Activated T-cell treated with anti-CD3 and anti-CD28 coated beads, Interleukin-2, amount 50 U/mL, for 4 hours (primary cell): ENCODE data around the gene KCNIP2. TPM values are rescaled to one million over a fixed set of nuclear protein-coding genes. Genes with fewer than 3 reads are reported as not detected.
A peak's percentile ranks its signal among the peaks of the same experiment; 100 is the strongest.

Source experiments
- ATAC-seq, 2 donors: fragments of 200-7000 bp; cut with Tn5 transposase; one replicate each; pipeline ENCODE4 v1.10.0; 2021
- DNase-seq: peaks from one replicate; pipeline ENCODE4 v3.0.0-alpha.2; 2020
- H3K27me3 Mint-ChIP-seq: one replicate; pipeline ENCODE4 v1.8.0; 2021; ENCODE audit warnings: low read depth, mixed read lengths
- H3K36me3 Mint-ChIP-seq: one replicate; pipeline ENCODE4 v1.8.0; 2022; ENCODE audit warnings: mixed read lengths; ENCODE audit not compliant: insufficient read depth
- H3K4me1 Mint-ChIP-seq: one replicate; pipeline ENCODE4 v1.8.0; 2021; ENCODE audit warnings: low read depth, mixed read lengths
- H3K4me3 Mint-ChIP-seq: one replicate; pipeline ENCODE4 v1.8.0; 2021; ENCODE audit warnings: mild to moderate bottlenecking, moderate library complexity, mixed read lengths
- H3K9me3 Mint-ChIP-seq: one replicate; pipeline ENCODE4 v1.8.0; 2021; ENCODE audit warnings: mixed read lengths
- total RNA-seq, 3 donors: library from RNA; stranded (reverse); gene quantifications; one replicate each; pipeline ENCODE4 v1.2.1, GENCODE V29; 2021

The KCNIP2 gene
- total RNA-seq, 3 donors from 2014 or later = 0.23 to 0.63 (median 0.37) TPM

DNA sequence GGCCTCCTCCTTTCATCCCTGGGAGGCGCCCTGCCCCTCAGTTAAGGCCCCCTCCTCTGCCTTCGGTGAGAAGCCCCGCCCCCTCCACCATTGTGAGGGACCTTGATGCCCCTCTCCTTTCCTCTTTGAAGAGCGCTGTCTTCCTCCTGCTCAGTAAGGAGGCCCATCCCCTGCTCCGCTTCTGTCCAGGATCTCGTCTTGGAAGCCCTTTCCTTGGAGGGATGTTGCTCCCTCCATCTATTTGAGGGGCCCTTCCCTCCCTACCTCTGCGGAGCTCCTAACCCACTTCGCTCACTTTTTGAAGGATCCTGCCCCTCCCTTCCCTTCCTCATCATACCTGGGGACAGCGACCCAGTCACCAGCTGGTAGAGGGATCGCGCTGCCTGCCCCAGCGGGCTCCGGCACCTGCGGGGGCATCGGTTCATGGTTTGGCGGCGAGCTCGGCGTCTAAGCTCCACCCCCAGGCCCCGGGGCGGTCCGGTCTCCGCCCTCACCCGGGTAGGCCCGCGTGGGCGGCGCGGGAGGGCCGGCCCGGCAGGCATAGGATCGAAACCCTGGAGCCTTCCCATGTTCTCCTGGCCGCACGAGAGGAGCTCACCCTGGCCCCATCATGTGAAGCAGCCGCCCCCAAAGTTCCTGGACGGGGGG, 4.1 kb downstream of the KCNIP2 start:
- ATAC-seq (peak; percentile 29 to 36), DNase-seq (peak; percentile 61)
- peaks cover 57% of the 10 kb centered on the region for H3K4me1 Mint-ChIP-seq
- H3K4me3 Mint-ChIP-seq = peak overlapping the region; percentile 75
- H3K9me3 Mint-ChIP-seq = no peaks in the 10 kb centered on the region
- no peaks in the 10 kb centered on the region for H3K27me3 Mint-ChIP-seq
- no peaks in the 10 kb centered on the region for H3K36me3 Mint-ChIP-seq

DNA sequence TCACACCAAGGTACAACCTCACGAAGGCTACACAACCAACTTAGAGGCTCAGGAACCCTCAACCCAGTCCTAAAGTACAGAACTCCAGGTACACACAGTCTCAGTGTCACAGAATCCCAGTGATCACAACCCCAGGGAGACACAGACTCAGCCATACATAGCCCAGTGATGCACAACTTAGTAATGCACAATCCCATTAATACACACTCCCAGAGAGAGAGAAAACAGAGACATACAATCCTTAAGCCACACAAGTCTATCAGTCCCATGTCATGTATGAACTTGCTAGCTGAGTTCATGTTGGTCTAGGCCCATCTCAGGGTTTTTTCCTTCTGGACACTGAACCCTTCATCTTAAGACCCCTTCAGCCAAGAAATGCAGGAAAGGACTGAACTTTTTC, 4.6 kb downstream of the KCNIP2 start:
- DNase-seq = no peak
- ATAC-seq = no peak
- Mint-ChIP-seq H3K4me3 (peak overlapping the region; percentile 75), H3K27me3 (no peaks in the 10 kb centered on the region), H3K9me3 (no peaks in the 10 kb centered on the region), H3K4me1 (peaks cover 57% of the 10 kb centered on the region), H3K36me3 (no peaks in the 10 kb centered on the region)

DNA sequence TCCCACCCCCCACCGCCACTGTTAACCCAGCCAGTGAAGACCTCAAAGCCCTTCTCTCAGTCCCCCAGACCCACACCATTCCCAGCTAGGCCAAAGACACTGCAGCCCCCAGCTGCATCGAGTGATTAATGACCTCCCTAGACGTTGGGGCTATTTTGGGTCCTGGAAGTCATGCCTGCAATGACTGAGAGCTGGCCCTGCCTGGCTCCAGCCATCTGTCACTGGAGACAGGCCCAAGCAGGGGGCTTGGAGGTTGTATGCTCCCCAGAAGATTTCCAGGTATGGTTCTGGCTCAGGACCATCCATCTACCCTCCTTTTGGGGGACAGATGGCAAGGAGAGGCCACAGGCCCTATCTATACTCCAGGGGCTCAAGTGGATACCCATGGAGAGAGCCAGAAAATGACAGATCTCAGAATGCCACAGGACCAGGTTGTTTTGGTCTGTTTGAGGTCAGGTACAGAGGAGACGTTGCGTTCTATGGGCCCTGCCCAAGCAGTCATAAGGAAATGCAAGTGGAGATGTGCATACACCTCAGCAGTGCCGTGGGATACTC, 5.1 kb downstream of the KCNIP2 start:
- ATAC-seq (no peak), DNase-seq (no peak)
- Mint-ChIP-seq H3K4me3 (peak overlapping the region; percentile 75), H3K4me1 (peaks cover 61% of the 10 kb centered on the region), H3K9me3 (no peaks in the 10 kb centered on the region), H3K27me3 (no peaks in the 10 kb centered on the region), H3K36me3 (no peaks in the 10 kb centered on the region)

DNA sequence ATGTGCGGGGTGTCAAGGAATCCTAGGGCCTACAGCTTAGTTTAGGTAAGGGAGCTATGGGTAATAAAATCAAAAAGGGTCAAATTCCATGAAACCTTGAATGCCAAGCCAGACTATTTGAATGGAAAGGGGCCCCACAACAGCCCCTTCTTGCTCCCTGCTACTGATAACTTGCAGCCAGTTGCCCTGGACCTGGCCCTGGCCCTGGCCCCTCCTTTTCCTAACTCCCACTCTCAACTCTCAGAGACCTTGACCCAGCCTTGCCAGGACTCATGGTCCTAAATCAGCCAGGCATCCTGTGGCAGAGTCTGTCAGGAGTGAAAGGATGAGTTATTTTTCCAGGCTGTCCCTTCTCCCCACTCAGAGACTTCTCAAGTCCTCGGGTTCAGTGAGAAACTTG, 5.9 kb downstream of the KCNIP2 start:
- no peaks in the 10 kb centered on the region for H3K36me3 Mint-ChIP-seq
- no peak for ATAC-seq
- H3K4me3 Mint-ChIP-seq = no peak overlapping the region
- H3K9me3 Mint-ChIP-seq = no peaks in the 10 kb centered on the region
- peaks cover 62% of the 10 kb centered on the region for H3K4me1 Mint-ChIP-seq
- no peaks in the 10 kb centered on the region for H3K27me3 Mint-ChIP-seq
- no peak for DNase-seq

DNA sequence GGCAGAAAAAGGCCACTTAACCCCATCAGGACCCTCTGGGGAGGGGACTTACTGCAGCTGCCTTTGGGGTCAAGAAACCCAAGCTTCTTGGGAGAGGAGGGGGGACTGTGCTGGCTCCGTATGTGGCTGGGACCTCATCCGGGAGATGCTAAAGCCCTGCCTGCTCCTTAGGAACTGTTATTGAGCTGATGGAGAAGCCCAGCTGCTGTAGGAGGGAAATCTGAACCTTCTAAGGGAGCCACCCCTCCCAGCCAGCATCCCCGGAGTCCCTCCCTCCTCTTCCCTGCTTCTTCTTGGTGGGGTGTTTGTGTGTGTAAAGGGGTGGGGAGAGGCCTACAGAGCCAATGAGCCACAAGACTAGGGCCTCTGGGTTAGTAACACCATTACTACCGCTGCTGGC, 8.2 kb downstream of the KCNIP2 start:
- no peaks in the 10 kb centered on the region for H3K9me3 Mint-ChIP-seq
- H3K27me3 Mint-ChIP-seq = no peaks in the 10 kb centered on the region
- no peaks in the 10 kb centered on the region for H3K36me3 Mint-ChIP-seq
- H3K4me3 Mint-ChIP-seq = no peak overlapping the region
- DNase-seq (no peak), ATAC-seq (no peak)
- peaks cover 61% of the 10 kb centered on the region for H3K4me1 Mint-ChIP-seq

DNA sequence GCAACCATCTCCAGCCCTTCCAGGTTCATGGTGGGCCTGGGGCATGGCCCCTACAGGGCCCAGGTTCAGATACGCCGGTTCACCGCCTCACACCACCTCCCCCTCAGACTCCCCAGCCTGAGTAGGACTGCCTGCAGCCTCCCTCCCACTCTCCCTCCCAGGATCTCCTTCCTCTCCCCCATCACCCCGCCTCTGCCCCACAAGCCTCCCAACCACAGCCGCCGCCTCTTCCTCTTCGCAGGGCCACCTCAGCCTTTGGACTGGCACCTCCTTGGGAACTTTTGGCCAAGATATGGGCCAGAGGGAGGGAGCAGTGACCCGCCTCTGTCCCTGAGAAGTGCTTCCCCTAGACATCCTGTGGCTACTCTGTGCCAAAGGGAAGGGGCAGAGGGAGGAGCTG, 9.3 kb downstream of the KCNIP2 start:
- no peaks in the 10 kb centered on the region for H3K9me3 Mint-ChIP-seq
- H3K4me3 Mint-ChIP-seq = no peak overlapping the region
- DNase-seq = no peak

DNA sequence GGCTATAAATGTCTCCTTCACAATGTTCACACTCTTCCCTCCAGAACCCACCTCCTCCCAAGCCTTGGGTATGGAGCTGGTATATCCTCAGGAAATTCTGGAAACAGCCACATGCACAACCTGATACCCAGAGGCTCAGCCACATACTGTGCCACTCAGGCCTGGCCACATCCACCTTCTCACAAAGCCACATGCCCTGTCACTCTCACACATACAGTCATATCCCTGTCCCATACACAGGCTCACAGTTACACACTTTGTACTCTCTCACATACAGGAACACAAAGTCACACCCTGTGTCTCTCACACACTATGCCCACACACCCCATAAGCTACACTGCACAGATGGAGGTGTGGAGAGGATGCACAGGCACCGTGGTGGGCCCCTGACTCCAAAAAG, 10.1 kb downstream of the KCNIP2 start:
- H3K27me3 Mint-ChIP-seq = no peaks in the 10 kb centered on the region
- no peak overlapping the region for H3K4me3 Mint-ChIP-seq
- no peaks in the 10 kb centered on the region for H3K36me3 Mint-ChIP-seq
- H3K4me1 Mint-ChIP-seq = peaks cover 56% of the 10 kb centered on the region
- DNase-seq = no peak
- no peaks in the 10 kb centered on the region for H3K9me3 Mint-ChIP-seq
- ATAC-seq = no peak

More for the DNA sequence above, 9.3 kb downstream of the KCNIP2 start:
- Mint-ChIP-seq H3K27me3 (no peaks in the 10 kb centered on the region), H3K4me1 (peaks cover 63% of the 10 kb centered on the region), H3K36me3 (no peaks in the 10 kb centered on the region)
- ATAC-seq = no peak

DNA sequence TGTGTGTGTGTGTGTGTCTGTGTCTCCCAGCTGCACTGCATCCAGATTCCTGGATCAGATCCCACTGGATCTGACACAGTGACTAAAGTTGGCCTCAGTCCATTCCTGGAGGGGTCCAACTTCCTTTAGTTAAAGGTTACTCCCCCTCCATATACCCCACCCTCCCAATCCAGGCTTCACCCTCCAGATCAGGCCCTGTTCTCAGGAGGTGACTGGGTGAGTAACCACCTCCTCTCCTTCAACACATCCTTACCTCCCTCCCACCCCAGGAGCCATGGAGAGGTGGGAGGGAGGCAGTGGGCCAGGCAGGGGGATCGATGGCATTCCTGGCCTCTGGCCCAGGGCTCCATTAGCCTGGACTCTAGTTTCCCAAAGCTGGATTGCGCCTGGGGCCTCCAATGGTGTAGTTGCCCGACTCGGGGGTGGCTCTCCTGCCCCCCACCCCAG, 11.3 kb downstream of the KCNIP2 start:
- ATAC-seq = no peak
- no peaks in the 10 kb centered on the region for H3K9me3 Mint-ChIP-seq

DNA sequence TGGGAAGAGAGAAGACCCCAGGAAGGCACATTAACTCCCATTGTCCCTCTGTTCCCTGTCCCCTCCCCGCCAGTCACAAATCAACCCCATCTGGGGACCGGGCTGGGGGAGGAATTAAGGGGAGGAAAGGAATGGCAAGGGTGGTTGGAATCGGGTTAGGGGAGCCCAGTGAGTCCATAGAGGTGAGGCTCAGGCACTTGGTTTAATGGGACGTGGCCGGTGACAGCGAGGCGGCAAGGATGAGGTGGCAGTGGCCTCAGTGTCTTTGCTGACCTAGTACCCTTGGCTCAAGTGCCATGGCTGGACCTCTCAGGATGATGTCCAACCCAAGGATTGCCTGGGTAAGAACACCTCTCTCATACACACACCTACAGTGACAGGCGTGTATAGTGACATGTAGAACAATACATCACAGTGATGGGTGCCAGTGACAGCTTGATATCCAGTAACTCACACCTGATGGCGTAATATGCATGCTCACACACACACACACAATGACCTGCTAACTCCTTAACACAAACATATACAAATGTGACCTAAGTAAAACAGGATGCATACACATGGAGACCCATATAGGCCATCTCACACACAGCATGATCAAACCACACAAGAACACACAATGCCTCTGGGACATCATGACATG, 12.3 kb downstream of the KCNIP2 start:
- no peak for ATAC-seq
- H3K9me3 Mint-ChIP-seq = no peaks in the 10 kb centered on the region
- peaks cover 56% of the 10 kb centered on the region for H3K4me1 Mint-ChIP-seq
- DNase-seq = no peak
- H3K36me3 Mint-ChIP-seq = no peaks in the 10 kb centered on the region
- no peaks in the 10 kb centered on the region for H3K27me3 Mint-ChIP-seq
- peak overlapping the region; percentile 79 for H3K4me3 Mint-ChIP-seq

More for the DNA sequence above, 11.3 kb downstream of the KCNIP2 start:
- Mint-ChIP-seq H3K27me3 (no peaks in the 10 kb centered on the region), H3K4me3 (no peak overlapping the region), H3K4me1 (peaks cover 56% of the 10 kb centered on the region), H3K36me3 (no peaks in the 10 kb centered on the region)
- DNase-seq = no peak

DNA sequence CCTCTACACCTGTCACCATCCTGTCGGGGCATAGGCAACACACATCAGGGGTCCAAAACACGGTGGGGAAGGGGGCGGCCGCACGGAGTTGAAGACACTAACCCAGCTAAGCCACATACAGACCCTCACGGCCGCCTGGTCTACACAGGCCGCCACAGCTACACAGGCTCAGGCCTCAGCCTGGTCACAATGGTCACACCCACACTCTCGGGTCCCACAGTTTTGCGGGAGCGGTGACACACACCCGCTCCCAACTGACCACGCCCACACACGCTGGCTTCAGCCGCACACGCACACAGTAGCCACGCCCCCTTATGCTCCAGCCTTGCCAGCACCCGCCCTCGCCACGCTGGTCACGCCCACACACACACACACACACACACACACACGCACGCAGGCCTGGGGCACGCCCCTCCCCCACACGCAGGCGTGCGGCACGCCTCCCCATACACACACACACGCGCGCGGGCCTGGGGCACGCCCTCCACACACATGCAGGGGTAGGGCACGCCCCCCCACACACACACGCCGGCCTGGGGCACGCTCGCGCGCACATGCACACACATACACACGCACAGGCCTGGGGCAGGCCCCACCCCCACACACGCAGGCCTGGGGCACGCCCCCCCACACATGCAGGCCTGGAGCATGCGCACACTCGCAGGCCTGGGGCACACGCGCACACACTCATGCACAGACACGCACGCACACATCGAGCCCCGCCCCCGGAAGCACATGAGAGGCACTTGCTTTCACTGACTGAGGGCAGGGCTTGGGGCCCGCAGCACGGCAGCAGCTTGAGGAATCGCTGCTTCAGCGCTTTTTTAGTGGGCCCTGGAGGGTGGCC, 13.1 kb downstream of the KCNIP2 start:
- H3K4me1 Mint-ChIP-seq = peaks cover 50% of the 10 kb centered on the region
- H3K4me3 Mint-ChIP-seq = peak overlapping the region; percentile 79
- no peaks in the 10 kb centered on the region for H3K9me3 Mint-ChIP-seq
- no peaks in the 10 kb centered on the region for H3K36me3 Mint-ChIP-seq
- DNase-seq (peak; percentile 95), ATAC-seq (peak; percentile 80)
- no peaks in the 10 kb centered on the region for H3K27me3 Mint-ChIP-seq

DNA sequence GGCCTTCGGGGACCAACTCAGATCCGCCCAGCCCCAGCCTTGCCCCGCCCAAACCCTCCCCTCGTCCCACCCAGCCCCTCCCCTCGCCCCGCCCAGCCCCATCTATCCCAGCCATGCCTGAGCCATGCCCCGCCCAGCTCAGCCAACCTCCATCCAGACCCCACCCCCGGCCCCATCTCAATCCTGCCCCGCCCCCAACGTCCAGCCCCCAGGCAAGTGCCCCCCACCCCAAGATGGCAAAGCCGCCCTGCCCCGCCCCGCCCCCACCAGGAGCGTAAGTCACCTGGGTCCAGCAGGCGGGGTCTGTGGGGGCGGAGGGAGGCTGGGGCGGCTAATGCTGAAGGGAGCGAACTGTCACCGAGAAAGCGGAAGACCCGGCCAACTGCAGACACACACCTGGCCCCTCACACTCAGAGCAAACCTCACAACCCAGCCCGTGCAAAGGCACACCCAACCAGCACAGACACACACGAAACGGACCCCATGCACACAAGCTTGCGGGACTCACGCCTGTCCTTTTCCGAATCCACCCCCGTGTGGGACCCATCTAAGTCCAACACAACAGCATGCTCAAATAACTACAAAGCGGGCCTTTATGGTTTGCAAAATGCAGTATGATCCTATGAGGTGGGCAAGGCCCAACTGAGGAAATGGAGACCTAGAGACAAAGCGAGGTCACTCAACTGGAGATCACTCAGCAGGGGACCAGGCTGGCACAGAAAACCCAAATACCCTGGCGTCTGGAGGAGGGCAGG, 13.9 kb downstream of the KCNIP2 start:
- Mint-ChIP-seq H3K4me3 (peak overlapping the region; percentile 79), H3K4me1 (peaks cover 45% of the 10 kb centered on the region), H3K36me3 (no peaks in the 10 kb centered on the region), H3K27me3 (no peaks in the 10 kb centered on the region), H3K9me3 (no peaks in the 10 kb centered on the region)
- peak; percentile 60 for DNase-seq
- no peak for ATAC-seq

DNA sequence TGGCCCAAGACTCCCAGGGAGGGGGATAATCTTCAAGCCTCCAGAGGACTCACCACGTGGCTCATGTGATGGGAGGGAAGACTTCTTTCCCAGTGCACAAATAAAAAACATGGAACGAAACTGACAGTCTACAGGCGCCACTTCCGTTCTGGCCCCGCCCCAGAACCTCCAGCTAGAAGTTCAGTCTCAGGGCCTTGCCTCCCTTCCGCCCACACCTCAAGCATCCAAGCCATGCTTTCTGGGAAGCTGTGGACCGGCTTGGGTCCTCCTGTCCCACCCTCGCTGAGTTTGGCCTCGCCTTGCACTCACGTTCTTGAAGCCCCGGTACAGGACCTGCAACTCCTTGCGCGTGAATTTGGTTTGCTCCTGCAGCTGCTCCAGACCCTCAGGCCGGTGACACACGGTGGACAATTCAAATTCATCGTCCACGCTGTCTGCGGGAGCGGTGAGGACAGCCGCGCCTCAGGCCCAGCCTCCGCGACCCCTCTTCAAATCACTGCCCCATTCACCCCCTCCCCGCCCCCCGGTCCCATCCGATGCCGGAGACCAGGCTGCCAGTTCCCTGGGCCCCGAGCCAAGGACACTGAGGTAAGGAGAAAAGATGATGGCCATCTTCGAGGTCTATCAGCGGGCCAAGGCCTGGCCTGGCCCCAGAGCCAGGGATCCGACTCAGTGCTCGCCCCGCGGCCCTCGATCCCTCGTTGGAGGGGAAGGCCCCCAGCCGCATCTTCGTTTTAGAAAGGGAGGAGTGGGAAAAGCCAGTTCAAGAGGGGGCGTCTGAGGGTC, 14.6 kb downstream of the KCNIP2 start:
- ATAC-seq (no peak), DNase-seq (no peak)
- H3K27me3 Mint-ChIP-seq = no peaks in the 10 kb centered on the region

DNA sequence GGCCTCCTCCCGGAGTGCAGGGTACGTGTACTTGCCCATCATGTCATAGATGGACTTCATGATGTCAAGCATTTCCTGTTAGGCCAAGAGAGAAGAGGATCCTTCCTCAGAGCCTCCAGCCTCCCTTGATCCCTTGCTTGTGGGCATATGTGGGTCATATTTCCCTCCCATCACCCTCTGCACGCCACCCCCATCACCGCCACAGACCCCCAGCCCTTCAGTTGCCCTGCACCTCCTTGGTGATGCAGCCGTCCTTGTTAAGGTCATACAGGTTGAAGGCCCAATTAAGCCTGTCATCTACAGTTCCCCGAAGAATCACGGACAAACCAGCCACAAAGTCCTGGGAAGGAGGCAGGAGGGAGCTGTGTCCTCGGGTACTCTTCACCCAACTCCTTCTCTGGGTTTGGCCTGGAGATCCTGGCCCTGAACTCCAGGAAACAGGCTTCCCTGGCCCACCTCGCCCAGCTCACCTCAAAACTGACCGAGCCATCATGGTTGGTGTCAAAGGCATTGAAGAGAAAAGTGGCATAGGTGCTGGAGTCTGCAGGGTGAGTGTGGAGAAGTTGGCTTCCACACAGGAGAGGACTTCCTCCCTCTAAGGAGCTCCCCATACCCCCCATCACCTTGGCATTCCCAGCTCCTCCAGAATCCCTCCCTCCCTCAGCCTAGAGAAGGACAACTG, 15.5 kb downstream of the KCNIP2 start:
- DNase-seq (no peak), ATAC-seq (no peak)
- no peaks in the 10 kb centered on the region for H3K27me3 Mint-ChIP-seq
- H3K9me3 Mint-ChIP-seq = no peaks in the 10 kb centered on the region
- H3K36me3 Mint-ChIP-seq = no peaks in the 10 kb centered on the region
- no peak overlapping the region for H3K4me3 Mint-ChIP-seq
- peaks cover 29% of the 10 kb centered on the region for H3K4me1 Mint-ChIP-seq

More for the DNA sequence above, 14.6 kb downstream of the KCNIP2 start:
- Mint-ChIP-seq H3K36me3 (no peaks in the 10 kb centered on the region), H3K9me3 (no peaks in the 10 kb centered on the region), H3K4me3 (no peak overlapping the region), H3K4me1 (peaks cover 37% of the 10 kb centered on the region)
